Ovary (tissue), 3 donors: ENCODE data around the gene DNAJB14.

Experiments
- CTCF ChIP-seq, 3 donors: fragments of 450-650 bp in 2 of 3; fragments of 200-600 bp in 1 of 3; IDR thresholded peaks; one replicate each; pipeline versions ENCODE4 v1.5.1 to v1.8.0; 2016 to 2022; ENCODE audit warnings: antibody characterized with exemption in 3 of 3, mild to moderate bottlenecking in 1 of 3
- EP300 ChIP-seq: sonication (generic); formaldehyde crosslinking; IDR thresholded peaks from one replicate; pipeline ENCODE4 v1.6.1; 2017; ENCODE audit warnings: antibody characterized with exemption
- POLR2A ChIP-seq: fragments of 450-650 bp; IDR thresholded peaks from one replicate; pipeline ENCODE4 v1.6.1; 2017; ENCODE audit warnings: antibody characterized with exemption, mild to moderate bottlenecking, moderate library complexity
- donor health status: DM: no; HTN: no; CAD: no.

- no peak for TF ChIP-seq CTCF (IDR thresholded peaks at IDR 0.05)
- no peak for TF ChIP-seq EP300
- TF ChIP-seq POLR2A, result no peak
Observed at GRCh38 chr4:99853190-99853589, 93.2 kb downstream of the DNAJB14 start.
